Islet precursor cell (in vitro differentiated cells): ENCODE measurements around the gene HPS3.
A peak's percentile ranks its signal among the peaks of the same experiment; 100 is the strongest.
"Not testable (repeated sequence)": the region's sequence is repeated elsewhere in the genome, so short reads cannot be mapped to it uniquely, and the experiment has no call there.

Experiments used
- DNase-seq: peaks from one replicate; pipeline ENCODE4 v3.0.0-alpha.2; 2018

The HPS3 gene

GRCh38 chr3:149186721-149187120 is 57.3 kb downstream of the HPS3 start:
- no peak for DNase-seq

GRCh38 chr3:149188494-149188893 is 59.1 kb downstream of the HPS3 start:
- no peak for DNase-seq

DNA sequence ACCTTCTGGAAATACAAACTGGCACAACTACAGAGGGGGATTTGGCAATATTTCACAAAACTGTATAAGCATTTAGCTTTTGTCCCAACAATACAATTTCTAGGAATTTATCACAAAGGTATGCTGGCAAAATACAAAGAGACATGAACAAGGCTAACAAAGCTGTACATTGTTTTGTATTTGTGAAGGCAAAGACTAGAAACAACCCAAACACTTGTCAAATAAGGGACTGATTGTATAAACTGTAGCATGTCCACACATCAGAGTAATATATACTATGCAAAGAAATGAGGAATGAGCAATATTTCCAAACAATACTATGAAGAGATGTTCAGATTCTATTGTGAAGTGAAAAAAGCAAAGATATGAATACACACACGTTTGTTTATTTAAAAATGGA is 65.8 kb downstream of the HPS3 start:
- no peak for DNase-seq

- DNase-seq = not testable (repeated sequence)
Observed at GRCh38 chr3:149196805-149197592, 67.6 kb downstream of the HPS3 start.

GRCh38 chr3:149197669-149198068 is 68.2 kb downstream of the HPS3 start:
- peak; percentile 61 for DNase-seq

GRCh38 chr3:149198611-149199010 is 69.2 kb downstream of the HPS3 start:
- peak; percentile 80 for DNase-seq

DNA sequence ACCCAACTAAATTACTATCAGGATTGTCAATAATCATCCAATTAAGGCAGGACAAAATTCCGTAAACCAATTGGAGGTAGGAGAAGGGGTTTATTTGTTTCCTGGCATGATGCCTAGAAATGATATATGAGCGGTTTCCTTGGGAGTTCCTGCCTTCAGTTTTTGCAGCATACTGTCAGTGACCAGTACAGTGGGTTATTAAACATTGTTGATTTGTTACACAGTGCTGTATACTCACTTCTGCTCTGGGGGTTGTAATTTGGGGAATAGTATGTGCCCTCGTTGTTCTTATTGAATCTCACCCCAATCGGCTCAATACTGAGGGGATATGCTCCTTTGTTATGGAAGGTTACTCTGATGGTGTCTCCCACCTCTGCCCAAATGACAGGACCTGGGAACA is 70.0 kb downstream of the HPS3 start:
- no peak for DNase-seq

DNA sequence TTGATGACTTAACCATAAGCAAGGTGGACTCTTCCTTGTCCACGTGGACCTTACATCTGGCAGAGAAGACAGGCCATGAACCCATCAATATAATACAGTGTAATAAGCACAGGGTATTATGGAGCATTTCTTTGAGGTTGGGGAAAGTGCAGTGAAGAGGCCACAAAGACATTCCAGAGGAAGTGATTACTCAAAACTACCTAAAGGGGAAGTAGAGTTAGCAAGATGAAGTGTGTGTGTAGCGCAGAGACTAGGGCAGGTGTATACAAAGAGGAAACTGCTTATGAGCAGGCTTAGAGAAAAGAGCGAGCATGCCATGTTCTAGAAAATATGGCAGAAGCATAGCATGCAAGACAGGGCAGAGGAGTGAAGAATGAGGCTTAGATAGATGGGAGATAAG is 74.3 kb downstream of the HPS3 start:
- no peak for DNase-seq

DNA sequence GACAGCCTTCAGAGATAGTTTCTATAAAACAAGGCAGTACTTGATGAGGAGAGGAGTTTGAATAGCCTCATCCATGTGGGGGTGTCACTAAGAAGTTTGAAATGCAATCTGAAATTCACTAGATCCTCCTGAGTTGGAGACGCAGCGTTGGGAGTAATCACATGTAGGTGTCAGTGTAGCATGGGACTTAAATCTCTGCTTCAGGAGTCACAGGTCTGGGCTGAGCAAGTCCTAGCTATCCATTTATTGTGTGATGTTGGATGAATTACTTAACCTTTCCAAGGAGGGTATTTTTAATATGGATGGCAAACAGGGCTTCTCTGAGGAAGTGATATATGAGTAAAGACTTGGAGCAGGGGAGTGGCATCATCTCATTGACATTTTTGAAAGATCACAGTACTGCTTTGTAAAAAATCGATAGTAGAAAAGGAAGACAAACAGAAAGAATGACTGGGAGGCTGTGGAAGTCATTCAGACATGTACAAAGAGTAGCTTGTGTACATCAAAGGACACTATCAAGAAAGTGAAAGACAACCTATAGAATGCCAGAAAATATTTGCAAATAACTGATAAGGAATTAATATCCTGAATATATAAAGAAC is 75.1 kb downstream of the HPS3 start:
- DNase-seq = no peak

- DNase-seq = no peak
Observed at GRCh38 chr3:149207475-149207874, 78.0 kb downstream of the HPS3 start.

DNA sequence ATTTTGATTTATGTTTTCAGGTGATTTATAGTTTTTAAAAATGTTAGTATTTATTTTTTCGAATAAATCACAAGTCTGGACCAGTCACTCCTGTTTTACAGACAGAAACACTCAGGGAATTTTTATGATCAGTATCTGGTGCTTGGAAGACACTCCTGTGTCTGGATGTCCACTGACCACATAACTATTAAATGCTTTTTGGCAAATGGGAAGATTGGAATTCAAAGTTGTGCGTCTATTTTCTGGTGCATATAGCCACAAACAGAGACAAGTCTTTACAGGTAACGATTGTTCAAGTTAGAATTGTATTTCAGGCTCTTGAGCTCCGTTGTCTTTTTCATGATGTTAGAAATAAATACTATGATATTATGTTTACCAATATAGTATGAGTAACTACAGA is 80.0 kb downstream of the HPS3 start:
- no peak for DNase-seq

GRCh38 chr3:149212386-149212785 is 82.9 kb downstream of the HPS3 start:
- no peak for DNase-seq

DNA sequence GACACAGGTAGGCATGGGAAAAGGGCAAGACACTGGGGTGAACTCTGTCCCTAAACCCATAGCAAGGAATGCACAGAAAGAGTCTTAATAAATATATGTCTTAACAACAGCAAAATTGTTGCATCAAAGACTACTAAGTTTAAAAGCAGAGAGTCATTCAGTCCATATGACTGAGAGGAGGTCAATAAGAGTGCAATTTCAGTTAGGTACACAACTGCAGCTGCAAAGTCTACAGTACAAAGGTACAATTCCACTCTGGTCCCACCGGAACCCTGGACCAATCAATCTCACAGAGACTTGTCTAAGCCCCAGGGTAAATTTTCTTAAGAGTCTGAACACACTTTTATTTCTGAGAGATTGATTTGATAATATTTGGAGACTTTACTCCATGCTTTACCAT is 85.3 kb downstream of the HPS3 start:
- DNase-seq = no peak

DNA sequence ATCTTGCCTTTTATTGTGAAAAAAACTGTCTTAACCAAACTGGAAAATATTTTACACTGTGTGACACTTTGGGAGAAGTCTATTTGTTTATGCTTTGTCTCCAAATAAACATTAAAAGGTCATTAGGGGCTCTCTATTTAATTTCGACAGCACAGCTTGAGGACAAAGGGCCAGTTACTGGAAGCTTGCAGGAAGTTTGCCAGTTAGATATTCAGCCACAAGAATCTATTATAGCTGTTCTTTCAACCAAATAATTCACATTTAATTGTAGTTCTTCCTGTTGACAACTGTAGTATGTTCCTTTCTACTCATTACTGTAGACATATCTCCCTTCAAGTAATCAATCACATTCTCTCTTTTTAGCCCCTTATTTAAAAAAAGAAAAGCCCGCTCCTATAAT is 86.1 kb downstream of the HPS3 start:
- DNase-seq = no peak

- no peak for DNase-seq
Observed at GRCh38 chr3:149216193-149216869, 86.9 kb downstream of the HPS3 start.

DNA sequence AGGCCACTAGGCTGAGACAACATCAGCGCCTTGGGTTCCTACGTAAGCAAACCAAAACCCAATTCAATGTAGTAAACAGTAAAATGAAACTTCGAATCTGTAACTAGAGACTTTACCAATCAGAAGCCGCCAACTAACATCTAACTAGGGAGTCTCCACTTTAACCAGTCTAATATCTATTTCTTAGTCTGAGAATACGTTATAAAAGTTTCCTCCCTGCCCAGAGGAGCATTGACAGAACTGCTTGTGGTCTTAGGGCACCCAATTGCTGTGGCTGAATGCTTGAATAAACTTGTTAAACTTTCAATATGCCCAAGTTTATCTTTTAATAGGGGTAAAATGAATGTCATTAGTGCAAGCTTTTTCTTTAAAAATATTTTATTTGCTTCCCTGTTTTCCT is 87.9 kb downstream of the HPS3 start:
- no peak for DNase-seq

GRCh38 chr3:149219380-149220121 is 90.1 kb downstream of the HPS3 start:
- DNase-seq = not testable (repeated sequence)

- DNase-seq = no peak
Observed at GRCh38 chr3:149221783-149222517, 92.5 kb downstream of the HPS3 start, which contains the start of gene CP. Gene CP (minus strand): TSS chr3:149221829. CDS start chr3:149221792, 37 bp downstream.
